ENCODE results near the gene MORC2.

Gene MORC2

GRCh38 chr22:30889996-30890480 lies 78.5 kb downstream of the MORC2 start:
- TF ChIP-seq, protein P1, sequence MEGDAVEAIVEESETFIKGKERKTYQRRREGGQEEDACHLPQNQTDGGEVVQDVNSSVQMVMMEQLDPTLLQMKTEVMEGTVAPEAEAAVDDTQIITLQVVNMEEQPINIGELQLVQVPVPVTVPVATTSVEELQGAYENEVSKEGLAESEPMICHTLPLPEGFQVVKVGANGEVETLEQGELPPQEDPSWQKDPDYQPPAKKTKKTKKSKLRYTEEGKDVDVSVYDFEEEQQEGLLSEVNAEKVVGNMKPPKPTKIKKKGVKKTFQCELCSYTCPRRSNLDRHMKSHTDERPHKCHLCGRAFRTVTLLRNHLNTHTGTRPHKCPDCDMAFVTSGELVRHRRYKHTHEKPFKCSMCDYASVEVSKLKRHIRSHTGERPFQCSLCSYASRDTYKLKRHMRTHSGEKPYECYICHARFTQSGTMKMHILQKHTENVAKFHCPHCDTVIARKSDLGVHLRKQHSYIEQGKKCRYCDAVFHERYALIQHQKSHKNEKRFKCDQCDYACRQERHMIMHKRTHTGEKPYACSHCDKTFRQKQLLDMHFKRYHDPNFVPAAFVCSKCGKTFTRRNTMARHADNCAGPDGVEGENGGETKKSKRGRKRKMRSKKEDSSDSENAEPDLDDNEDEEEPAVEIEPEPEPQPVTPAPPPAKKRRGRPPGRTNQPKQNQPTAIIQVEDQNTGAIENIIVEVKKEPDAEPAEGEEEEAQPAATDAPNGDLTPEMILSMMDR (IDR thresholded peaks at IDR 0.05; ENCODE audit: low read depth, low read length) = no peak
- H3K4me3 ChIP-seq (ENCODE audit: low read depth, low read length) = no peak overlapping the region
- in situ Hi-C loops (cut with HindIII; ENCODE audit: low sequenced_read_pairs) = no loop called here
- DNase-seq (ENCODE audit: low read depth, low spot score) = no peak

GRCh38 chr22:30889268-30889995 lies 79.1 kb downstream of the MORC2 start:
- DNase-seq (ENCODE audit: low read depth, low spot score) = no peak
- in situ Hi-C loops (cut with HindIII; ENCODE audit: low sequenced_read_pairs) = no loop called here
- no peak overlapping the region for H3K4me3 ChIP-seq (ENCODE audit: low read depth, low read length)
- TF ChIP-seq, protein P1 (IDR thresholded peaks at IDR 0.05; ENCODE audit: low read depth, low read length) = no peak

DNA sequence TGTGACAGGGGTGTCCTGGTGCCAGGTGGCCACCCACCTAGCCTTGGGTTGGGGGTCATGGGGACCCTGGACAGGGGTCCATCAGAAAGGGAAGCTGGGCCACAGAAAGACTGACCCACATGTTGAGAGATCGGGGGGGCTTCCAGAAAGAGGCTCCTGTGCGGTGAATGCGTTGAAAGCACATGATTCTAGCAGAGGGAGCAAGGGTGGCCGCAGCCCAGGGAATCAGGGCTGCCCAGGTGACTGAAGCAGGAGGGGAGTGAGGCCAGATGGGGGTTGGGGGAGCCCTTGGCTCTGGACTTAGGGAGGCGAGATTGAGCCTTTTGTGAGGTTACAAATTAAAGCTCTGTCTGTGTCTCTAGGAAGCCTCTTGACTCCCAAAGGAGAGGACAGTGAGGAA lies 80.7 kb downstream of the MORC2 start:
- TF ChIP-seq, protein P1 (IDR thresholded peaks at IDR 0.05; ENCODE audit: low read depth, low read length) = no peak
- no peak for DNase-seq (ENCODE audit: low read depth, low spot score)
- no peak overlapping the region for H3K4me3 ChIP-seq (ENCODE audit: low read depth, low read length)
- in situ Hi-C loops (cut with HindIII; ENCODE audit: low sequenced_read_pairs) = no loop called here

DNA sequence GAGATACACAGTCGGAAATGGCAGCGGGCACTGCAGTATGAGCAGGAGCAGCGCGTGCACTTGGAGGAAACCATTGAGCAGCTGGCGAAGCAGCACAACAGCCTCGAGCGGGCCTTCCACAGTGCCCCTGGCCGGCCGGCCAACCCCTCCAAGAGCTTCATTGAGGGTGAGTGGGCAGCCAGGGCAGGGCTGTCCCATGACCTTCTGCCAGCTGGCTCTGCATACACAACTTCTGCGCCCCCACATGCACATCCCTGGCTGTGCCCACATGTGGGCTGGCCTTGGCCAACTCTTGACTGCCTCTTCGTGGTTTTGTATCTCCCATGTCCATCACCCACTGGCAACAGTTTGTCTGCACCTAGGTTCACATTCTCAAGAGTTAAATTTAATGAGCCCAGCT lies 81.1 kb downstream of the MORC2 start:
- TF ChIP-seq, protein P1 (IDR thresholded peaks at IDR 0.05; ENCODE audit: low read depth, low read length) = no peak

GRCh38 chr22:30885591-30885990 lies 83.0 kb downstream of the MORC2 start:
- no peak for DNase-seq (ENCODE audit: low read depth, low spot score)
- in situ Hi-C loops (cut with HindIII; ENCODE audit: low sequenced_read_pairs) = no loop called here
- TF ChIP-seq, protein P1 (IDR thresholded peaks at IDR 0.05; ENCODE audit: low read depth, low read length) = no peak
- no peak overlapping the region for H3K4me3 ChIP-seq (ENCODE audit: low read depth, low read length)

More for the DNA sequence above, 81.1 kb downstream of the MORC2 start:
- DNase-seq (ENCODE audit: low read depth, low spot score) = no peak
- no peak overlapping the region for H3K4me3 ChIP-seq (ENCODE audit: low read depth, low read length)
- in situ Hi-C loops (cut with HindIII; ENCODE audit: low sequenced_read_pairs) = no loop called here

- no peak for DNase-seq (ENCODE audit: low read depth, low spot score)
- H3K4me3 ChIP-seq (ENCODE audit: low read depth, low read length) = no peak overlapping the region
- TF ChIP-seq, protein P1 (IDR thresholded peaks at IDR 0.05; ENCODE audit: low read depth, low read length) = no peak
- in situ Hi-C loops (cut with HindIII; ENCODE audit: low sequenced_read_pairs) = no loop called here
Measured at GRCh38 chr22:30885001-30885366, 83.6 kb downstream of the MORC2 start.

Measured in astrocyte of the spinal cord (primary cell).